Lung (tissue), 12 donors: Measurements from ENCODE around the gene CBLB. TPM values are rescaled to one million over a fixed set of nuclear protein-coding genes. Genes with fewer than 3 reads are reported as not detected.

ENCODE experiments used
- ATAC-seq: fragments of 200-7000 bp; cut with Tn5 transposase; one replicate; pipeline ENCODE4 v1.9.1; 2020; ENCODE audit warnings: moderate number of reproducible peaks; ENCODE audit not compliant: insufficient read depth, low FRiP score
- DNase-seq, 3 donors: peaks; one replicate each; pipeline ENCODE4 v3.0.0-alpha.2; 2013 to 2017
- H3K27ac ChIP-seq, 2 donors: one replicate each; pipeline ENCODE4 v1.5.1; 2013; ENCODE audit warnings: mild to moderate bottlenecking in 2 of 2, moderate library complexity in 2 of 2, control low read depth in 1 of 2, inconsistent platforms in 1 of 2, low read depth in 1 of 2, low read length in 1 of 2
- H3K27me3 ChIP-seq, 3 donors: one replicate each; pipeline ENCODE4 v1.5.1; 2013; ENCODE audit warnings: low read length in 2 of 3; ENCODE audit not compliant: control insufficient read depth in 3 of 3, insufficient read depth in 3 of 3
- H3K36me3 ChIP-seq, 4 donors: one replicate each; pipeline ENCODE4 v1.5.1; 2013; ENCODE audit warnings: low read length in 4 of 4, mild to moderate bottlenecking in 1 of 4, moderate library complexity in 1 of 4; ENCODE audit not compliant: control insufficient read depth in 4 of 4, insufficient read depth in 4 of 4
- H3K4me1 ChIP-seq, 5 donors: one replicate each; pipeline ENCODE4 v1.5.1; 2013; ENCODE audit warnings: low read length in 5 of 5, mild to moderate bottlenecking in 2 of 5, moderate library complexity in 1 of 5; ENCODE audit not compliant: control insufficient read depth in 5 of 5, insufficient read depth in 5 of 5
- H3K4me3 ChIP-seq: one replicate; pipeline ENCODE4 v1.5.1; 2013; ENCODE audit warnings: mild to moderate bottlenecking, control low read depth, moderate library complexity
- H3K9ac ChIP-seq, 2 donors: one replicate each; pipeline ENCODE4 v1.5.1; 2013; ENCODE audit warnings: low read length in 2 of 2, control low read depth in 1 of 2; ENCODE audit not compliant: insufficient read depth in 1 of 2
- H3K9me3 ChIP-seq, 4 donors: one replicate each; pipeline ENCODE4 v1.5.1; 2013; ENCODE audit warnings: low read length in 3 of 4, mild to moderate bottlenecking in 1 of 4, moderate library complexity in 1 of 4; ENCODE audit not compliant: control insufficient read depth in 4 of 4, insufficient read depth in 3 of 4
- WGBS, 2 donors: extraction: QIAGEN DNeasy Blood & Tissue Kit; methylation state at CpG; one replicate each; pipeline ENCODE4 v1.1.7; 2013; 5-methylcytosine and 5-hydroxymethylcytosine counted together
- polyA plus RNA-seq, 2 donors: library from polyadenylated mRNA; stranded (reverse); fragments of 200-250 nt; gene quantifications; one replicate each; pipeline ENCODE4 v1.2.1, GENCODE V29; 2013
- total RNA-seq, 2 donors: library from RNA; depleted of rRNA in 1 of 2; stranded (reverse); fragments of >200 nt in 1 of 2; gene quantifications; one replicate each; pipeline ENCODE4 v1.2.1, GENCODE V29; 2014 to 2021
- TF ChIP-seq, protein P1 (sequence below): IDR thresholded peaks from 2 replicates; pipeline ENCODE4 v1.5.1; 2012; ENCODE audit warnings: mild to moderate bottlenecking; ENCODE audit errors: control extremely low read depth, extremely low read depth
- donor health status: control.
- donor health status: control.
- donor health status: Bipolar disorder and iron deficiency.
- donor health status: healthy.
- donor health status: DM: yes; HTN: yes; CAD: no.

Gene CBLB
- total and polyA plus RNA-seq, 4 donors, result 7.2 to 124 (median 24.6) TPM

GRCh38 chr3:105608623-105609022 is 260.2 kb downstream of the CBLB start:
- no peak for DNase-seq
- TF ChIP-seq, protein P1, sequence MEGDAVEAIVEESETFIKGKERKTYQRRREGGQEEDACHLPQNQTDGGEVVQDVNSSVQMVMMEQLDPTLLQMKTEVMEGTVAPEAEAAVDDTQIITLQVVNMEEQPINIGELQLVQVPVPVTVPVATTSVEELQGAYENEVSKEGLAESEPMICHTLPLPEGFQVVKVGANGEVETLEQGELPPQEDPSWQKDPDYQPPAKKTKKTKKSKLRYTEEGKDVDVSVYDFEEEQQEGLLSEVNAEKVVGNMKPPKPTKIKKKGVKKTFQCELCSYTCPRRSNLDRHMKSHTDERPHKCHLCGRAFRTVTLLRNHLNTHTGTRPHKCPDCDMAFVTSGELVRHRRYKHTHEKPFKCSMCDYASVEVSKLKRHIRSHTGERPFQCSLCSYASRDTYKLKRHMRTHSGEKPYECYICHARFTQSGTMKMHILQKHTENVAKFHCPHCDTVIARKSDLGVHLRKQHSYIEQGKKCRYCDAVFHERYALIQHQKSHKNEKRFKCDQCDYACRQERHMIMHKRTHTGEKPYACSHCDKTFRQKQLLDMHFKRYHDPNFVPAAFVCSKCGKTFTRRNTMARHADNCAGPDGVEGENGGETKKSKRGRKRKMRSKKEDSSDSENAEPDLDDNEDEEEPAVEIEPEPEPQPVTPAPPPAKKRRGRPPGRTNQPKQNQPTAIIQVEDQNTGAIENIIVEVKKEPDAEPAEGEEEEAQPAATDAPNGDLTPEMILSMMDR, result no peak

DNA sequence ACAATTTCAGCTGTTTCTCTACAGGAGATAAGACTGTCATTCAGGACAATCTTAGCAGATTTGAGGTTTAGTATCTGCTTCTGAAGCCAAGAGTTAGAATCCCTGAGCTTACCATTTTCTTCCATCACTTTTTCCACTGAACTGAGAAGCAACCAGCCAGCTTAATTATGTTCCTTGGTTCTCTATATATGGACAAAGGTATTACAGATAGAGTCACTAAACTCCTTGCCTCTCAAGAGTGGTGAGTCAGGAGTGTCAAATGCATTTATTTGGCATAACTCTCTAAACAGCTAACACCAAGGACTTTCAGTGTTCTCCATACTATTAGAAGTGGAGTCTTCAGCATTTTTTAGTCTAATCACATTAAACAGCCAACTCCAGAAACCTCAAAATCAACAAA is 262.8 kb downstream of the CBLB start:
- ATAC-seq, result no peak

More at GRCh38 chr3:105608623-105609022, 260.2 kb downstream of the CBLB start:
- Histone ChIP-seq H3K27ac (no peak overlapping the region), H3K9me3 (peaks cover 0 to 5% (median 0%) of the 10 kb centered on the region in 4 donors), H3K27me3 (no peaks in the 10 kb centered on the region), H3K4me1 (peaks cover 0 to 10% (median 0%) of the 10 kb centered on the region in 5 donors), H3K4me3 (no peak overlapping the region), H3K9ac (no peak overlapping the region), H3K36me3 (no peaks in the 10 kb centered on the region)
- ATAC-seq, result peak; percentile 16
- WGBS, 2 donors, result 87 to 91% methylated on average over 17 of the region's 17 CpGs

More for the DNA sequence above, 262.8 kb downstream of the CBLB start:
- peaks cover 0 to 5% (median 0%) of the 10 kb centered on the region in 4 donors for H3K9me3 ChIP-seq
- H3K4me1 ChIP-seq, result peaks cover 0 to 1% (median 0%) of the 10 kb centered on the region in 5 donors
- no peak overlapping the region for H3K9ac ChIP-seq
- no peaks in the 10 kb centered on the region for H3K36me3 ChIP-seq
- TF ChIP-seq, protein P1, result no peak
- H3K4me3 ChIP-seq, result no peak overlapping the region
- DNase-seq, result no peak
- H3K27ac ChIP-seq, result no peak overlapping the region
- H3K27me3 ChIP-seq, result no peaks in the 10 kb centered on the region
